HG03196 (cell line): ENCODE measurements around the gene XYLT2.
"Not testable (repeated sequence)": the region's sequence is repeated elsewhere in the genome, so short reads cannot be mapped to it uniquely, and the experiment has no call there.

Experiments used
- ATAC-seq: cut with Tn5 transposase; IDR thresholded peaks from one replicate; pipeline ENCODE4 v1.9.1; 2021; ENCODE audit not compliant: unreplicated experiment

The XYLT2 gene

DNA sequence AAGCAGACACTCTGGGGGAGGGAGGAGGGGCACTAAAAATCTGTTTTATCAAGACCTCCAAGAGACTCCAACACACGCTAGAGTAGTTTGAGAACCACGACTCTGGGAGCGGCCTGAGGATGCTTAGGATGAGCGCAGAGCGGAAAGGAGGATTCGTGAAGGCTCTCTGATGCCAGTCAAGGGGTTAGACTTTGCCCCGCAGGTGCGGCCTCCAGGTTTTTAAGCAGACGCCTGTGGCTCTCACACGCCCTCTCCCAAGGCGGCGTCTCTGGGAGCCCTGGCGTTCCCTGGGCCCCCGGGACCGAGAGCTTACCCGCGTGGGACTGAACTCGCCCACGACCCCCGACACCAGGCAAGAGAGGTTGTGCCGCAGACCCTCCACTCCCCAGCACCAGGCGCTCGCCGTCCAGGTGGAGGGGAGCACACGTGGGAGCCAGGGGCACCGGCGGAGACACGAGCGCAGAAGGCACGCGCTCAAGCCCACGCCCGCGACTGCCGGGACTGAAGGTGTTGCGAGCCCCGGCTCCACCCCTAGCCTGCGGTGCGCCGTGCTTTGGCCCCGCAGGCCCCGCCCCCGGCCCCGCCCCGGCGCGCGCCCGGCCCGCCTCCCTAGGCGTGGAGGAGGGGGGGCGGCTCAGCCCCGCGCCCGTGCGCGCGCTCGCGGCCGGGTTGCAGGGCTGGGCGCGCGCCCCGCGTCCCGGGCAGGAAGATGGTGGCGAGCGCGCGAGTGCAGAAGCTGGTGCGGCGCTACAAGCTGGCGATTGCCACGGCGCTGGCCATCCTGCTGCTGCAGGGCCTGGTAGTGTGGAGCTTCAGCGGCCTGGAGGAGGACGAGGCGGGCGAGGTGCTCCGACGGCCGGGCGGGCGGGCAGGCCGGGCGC is at the start of gene XYLT2:
Gene XYLT2, plus strand, starts transcription at position 695 of the 881 bp plus-strand sequence. Its CDS starts 15 bp downstream, at position 710.
- ATAC-seq = peak; percentile 56

DNA sequence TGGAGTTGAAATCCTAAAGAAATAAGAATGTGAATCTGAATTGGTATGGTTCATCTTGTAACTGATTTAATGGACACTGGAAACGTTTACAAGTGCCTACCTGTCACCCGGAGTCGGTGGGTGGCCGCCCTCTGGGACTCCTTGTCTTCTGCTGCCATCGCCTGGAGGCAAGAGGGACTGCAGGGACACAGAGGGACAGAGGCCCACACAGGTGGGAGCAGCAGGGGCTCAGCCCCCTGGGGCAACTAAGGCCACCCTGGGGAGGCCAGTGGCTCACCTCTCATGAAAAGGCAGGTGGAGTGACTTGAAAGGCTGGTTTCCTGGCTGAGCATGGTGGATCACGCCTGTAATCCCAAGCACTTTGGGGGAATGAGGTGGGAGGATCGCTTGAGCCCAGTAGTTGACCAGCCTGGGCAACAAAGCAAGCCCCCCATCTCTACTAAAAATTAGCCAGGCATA is 48.5 kb upstream of the XYLT2 start:
- no peak for ATAC-seq

- no peak for ATAC-seq
Observed at GRCh38 chr17:50298018-50298417, 47.9 kb upstream of the XYLT2 start.

- ATAC-seq = no peak
Observed at GRCh38 chr17:50299776-50300175, 46.1 kb upstream of the XYLT2 start.

DNA sequence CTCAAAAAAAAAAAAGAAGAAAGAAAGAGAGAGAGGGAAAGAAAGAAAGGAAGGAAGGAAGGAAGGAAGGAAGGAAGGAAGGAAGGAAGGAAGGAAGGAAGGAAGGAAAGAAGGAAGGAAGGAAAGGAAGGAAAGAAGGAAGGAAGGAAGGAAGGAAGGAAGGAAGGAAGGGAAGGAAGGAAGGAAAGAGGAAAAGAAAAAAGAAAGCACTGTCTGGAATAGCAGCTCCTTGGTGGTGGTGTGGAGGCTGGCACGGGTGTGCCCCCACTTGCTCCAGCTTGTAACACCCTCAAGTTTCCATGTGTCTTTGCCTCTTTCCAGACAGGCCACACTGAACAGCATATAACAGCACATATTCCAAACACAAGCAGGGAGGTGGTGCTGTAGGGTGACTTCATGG is 45.1 kb upstream of the XYLT2 start:
- ATAC-seq = not testable (repeated sequence)

DNA sequence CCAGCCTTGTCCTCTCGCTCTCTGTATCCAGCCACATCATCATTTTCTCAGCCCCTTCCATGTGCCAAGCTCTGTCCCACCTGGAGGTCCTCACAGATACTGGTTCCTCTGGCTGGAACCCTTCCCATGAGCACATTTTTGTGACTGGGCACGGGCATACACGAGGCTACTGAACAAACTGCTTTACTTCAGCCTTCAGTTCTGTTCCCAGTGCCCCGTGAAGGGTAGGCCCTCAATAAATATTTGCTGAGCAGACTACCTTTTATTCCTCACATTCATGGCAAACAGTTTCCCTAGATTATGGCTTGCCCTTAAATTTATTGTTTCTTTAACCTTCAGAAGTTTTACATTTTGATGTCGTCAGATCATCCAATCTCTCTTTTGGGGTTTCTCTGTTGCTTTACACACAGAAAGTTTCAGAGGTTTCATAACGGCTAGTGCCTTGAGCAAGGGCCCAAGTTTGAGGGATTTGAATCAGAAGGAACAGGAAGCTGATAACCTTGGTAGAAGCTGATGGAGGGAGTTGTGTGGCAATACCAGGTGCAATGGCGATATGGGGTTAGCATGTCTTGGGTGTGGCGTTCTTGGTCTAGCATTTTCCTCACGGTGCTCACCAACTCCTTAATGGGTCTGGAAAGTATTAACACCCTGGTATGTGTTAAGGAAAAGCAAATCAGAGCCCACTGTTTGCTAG is 43.9 kb upstream of the XYLT2 start:
- ATAC-seq = no peak

DNA sequence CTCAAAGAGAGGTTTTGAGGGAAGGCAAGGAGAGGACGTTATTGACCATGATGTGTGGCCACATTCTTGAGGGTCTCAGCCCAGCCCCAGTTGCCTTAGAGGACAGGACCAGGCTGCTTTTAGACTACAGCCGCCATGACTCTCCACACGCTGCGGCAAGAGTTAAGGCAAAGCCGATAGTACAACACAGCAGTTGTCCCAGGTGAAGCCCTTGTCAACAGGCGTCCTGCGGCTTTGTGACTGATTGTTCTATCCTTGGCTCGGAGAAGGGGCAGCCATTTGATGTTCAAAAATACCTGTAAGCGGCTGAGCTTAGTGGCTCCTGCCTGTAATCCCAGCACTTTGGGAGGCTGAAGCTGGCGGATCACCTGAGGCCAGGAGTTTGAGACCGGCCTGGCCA is 42.9 kb upstream of the XYLT2 start:
- no peak for ATAC-seq

DNA sequence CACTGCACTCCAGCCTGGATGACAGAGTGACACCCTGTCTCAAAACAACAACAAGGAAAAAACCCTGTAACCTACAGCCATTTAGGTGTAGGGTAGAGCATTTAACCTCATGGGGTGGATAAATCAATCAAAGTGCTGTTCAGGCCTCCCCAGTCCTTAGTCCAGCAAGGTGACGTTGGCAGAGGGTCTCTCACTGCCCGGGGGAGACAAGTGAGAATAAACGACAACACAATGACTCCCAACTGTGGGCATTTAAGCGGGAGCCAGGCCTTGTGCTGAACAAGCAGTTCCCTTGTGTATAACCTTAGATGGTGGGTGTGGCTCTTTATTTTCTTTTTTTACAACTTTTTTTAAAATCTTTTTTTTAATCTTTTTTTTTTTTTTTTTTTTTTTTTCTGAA is 42.3 kb upstream of the XYLT2 start:
- no peak for ATAC-seq

GRCh38 chr17:50304781-50305404 is 41.0 kb upstream of the XYLT2 start:
- no peak for ATAC-seq

DNA sequence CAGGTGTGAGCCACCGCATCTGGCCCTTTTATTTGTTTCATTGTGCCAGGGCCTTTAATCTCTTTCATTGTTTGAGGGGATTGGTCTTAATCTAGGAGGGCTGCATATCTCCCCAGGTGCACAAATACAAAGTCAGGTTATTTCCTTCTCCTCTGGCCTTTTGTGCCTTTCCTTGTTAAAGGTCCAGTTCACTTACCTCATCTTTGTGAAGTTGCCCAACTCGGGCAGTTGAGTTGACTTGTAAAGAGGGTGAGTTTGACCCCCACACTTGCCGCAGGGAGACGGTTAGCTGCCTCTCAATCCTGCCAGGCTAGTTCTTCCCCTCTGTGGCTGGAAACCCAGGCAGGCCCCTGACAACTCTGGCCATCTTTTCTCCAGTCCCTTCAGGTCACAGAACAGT is 38.3 kb upstream of the XYLT2 start:
- no peak for ATAC-seq

DNA sequence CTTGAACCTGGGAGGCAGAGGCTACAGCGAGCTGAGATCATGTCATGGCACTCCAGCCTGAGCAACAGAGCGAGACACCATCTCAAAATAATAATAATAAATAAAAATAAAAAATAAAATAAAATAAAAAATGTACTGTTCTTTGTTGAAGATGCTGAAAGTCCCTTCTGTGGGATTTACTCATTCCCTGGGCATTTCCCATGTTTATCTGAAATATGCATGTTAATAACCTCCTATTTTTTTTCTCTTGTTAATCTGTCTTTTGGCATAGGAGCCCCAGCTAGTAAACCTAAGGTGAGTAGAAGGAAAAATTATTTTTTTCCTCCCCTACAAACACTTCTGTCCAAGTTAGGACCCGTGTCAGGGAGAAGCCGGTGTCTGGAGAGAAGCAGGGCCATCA is 37.3 kb upstream of the XYLT2 start:
- ATAC-seq = no peak

DNA sequence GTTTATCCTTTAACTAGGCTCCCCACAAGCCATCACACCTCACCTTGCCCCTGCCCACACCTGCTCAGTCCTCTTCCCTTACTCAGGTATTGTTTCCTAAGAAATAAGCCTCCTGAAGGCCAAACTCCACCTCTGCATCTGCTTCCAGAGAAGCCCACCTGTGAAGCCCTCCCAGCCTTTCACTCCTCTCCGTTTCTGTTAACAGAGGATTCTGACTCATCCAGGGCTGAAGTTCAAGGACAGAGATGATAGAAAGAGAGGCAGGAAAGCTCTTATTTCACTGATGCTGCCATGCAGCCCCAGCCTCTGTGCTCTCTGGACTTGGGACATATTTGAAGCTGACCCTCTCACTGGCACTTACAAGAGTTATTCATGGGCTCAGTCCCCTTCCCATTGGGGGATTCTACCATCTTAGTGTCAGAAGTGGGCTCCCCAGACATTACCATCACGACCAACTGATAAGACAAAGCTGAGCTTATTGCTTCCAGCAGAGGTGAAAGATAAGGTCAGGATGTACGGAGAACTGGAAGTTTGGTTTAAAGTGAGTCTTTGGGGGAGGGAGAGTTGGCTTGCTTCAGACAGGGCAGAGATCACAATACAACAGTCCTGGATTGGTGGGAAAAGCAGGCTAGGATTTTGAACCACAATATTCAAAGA is 35.3 kb upstream of the XYLT2 start:
- ATAC-seq = no peak

DNA sequence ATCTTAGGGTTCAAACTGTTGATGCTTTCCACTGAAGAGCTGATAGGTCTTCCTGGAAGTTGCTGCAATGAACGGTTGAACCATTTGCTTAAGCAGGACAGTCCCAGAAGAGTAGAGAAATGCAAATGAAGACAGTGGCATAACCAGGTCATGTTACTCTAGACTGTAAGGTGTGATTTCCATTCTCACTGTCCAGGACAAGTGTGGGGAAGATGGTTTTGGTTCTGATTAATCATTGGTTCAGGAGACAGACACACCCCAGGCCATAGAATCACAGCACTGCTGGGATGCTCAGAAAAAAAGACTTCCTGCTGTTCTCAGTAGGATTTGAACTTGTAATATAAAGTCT is 34.8 kb upstream of the XYLT2 start:
- no peak for ATAC-seq

GRCh38 chr17:50311483-50311882 is 34.4 kb upstream of the XYLT2 start:
- ATAC-seq = no peak

GRCh38 chr17:50312308-50312707 is 33.6 kb upstream of the XYLT2 start:
- ATAC-seq = no peak

GRCh38 chr17:50314456-50315011 is 31.4 kb upstream of the XYLT2 start:
- ATAC-seq = no peak

DNA sequence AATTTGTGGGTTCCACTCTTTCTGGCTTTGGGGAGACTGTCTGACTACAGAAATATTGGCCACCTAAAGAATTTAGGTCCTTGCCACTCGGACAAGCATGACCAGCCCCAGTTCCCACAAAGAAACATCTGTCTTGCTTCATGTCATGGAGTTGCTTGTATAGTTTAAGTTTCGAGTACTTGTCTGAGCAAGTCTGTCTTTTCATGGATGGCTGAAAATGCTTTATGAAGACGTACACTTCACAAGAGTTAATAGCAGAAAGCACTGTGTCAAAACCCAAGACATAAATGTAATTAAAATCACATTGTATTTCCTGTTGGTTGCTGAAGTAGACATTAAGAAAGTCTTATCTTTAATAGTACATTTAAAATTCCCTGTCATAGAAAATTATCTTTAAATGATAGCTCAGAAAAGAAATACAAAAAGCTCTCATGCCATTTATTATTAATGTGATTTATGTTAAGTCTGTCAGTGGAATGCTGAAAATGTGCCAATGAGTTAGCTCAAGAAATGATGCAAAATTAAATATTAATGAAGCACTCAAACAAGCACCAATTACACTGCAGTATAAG is 29.8 kb upstream of the XYLT2 start:
- ATAC-seq = no peak

- ATAC-seq = not testable (repeated sequence)
Observed at GRCh38 chr17:50316660-50317059, 29.3 kb upstream of the XYLT2 start.

DNA sequence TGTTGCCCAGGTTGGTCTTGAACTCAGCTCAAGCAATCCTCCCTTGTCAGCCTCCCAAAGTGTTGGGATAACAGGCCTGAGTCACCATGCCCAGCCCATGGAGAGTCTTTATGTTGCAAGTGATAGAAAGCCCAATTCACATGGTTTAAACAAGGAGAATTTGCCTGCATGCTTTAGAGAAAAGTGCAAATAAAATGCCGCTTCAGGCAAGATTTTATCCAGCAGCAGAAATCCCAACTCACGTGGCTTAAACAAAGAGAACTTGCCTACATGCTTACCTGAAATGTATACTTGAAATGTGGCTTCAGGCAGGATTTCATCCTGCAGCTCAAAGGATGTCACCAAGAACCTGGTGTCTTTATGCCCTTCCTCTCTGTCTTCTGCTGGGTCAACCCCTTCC is 28.8 kb upstream of the XYLT2 start:
- no peak for ATAC-seq

DNA sequence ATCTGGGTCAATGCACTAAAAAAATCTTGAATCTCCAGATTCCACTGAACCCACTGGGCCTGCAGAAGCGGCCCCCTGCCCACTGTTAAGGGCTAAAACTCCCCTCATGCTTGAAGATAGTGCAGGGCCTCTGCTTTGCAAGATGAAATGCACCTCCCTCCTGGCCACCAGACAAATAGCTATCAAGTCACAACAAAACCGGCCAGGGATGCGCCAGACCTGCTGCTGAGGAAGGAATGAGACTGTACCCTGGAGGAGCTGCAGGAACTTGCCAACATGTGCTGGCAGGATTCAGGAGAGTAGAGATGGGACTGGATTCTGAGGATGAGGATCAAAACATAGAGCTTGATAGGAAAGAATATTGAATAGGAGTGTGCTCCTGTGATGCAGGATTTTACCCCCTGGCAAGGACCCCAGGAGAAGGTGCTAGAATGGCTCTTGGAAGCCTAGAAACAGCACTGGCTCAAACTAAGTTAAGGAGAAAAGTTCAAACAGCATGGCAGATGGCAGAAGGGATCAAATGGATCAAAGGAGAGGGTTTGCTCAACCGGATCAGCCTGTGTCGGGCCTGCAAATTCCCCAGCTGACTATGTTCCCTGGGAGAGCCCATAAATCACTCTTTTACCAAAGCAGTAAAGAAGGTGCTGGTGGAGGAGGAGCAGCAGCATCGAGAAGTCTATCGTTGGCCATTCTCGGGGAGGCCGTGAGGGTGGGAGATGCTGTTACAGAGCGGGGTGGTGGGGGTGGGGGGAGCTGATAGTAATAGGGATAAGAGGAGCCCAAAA is 27.2 kb upstream of the XYLT2 start:
- no peak for ATAC-seq
